ENCODE data around the gene PRKD3.

DNA sequence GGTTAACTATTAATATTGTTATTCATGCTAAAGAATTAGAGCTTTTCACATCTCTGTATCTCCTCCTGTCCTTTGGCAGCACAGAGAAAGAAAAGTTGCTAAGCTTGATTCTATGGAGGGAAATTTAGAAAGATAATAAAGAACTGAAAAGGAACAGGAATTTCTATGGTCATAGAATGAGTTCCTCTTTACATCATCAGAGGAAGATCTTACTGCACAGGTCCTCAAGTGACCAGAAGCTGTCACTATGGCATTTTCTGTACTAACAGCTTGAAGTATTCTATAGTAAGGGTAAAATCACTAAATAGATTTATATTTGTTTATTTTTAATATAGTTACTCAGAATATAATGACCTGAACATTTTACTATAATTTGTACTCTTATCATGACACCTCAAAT, 6.0 kb upstream of the PRKD3 start:
- TF ChIP-seq CTCF (IDR thresholded peaks at IDR 0.05), result no peak
- TF ChIP-seq EZH2 (IDR thresholded peaks at IDR 0.05; ENCODE audit: borderline replicate concordance, insufficient read depth, low read depth, low read length, poor library complexity, severe bottlenecking), result no peak

Measured in B cell (primary cell).